H9 (cell line): ENCODE measurements around the gene HNRNPU. TPM values are rescaled to one million over a fixed set of nuclear protein-coding genes. Genes with fewer than 3 reads are reported as not detected.

Experiments
- DNase-seq: peaks from one replicate; pipeline ENCODE4 v3.0.0-alpha.2; 2017
- H2AFZ ChIP-seq: one replicate; pipeline ENCODE4 v1.6.1; 2013; ENCODE audit warnings: mild to moderate bottlenecking, low read length, control low read depth, moderate library complexity
- H2AK5ac ChIP-seq: 2 replicates; pipeline ENCODE4 v1.6.1; 2013; ENCODE audit warnings: low read length, control low read depth, mixed read lengths; ENCODE audit not compliant: insufficient read length
- H2BK120ac ChIP-seq: one replicate; pipeline ENCODE4 v1.6.1; 2013; ENCODE audit warnings: low read depth, mild to moderate bottlenecking, low read length, control low read depth, inconsistent platforms; ENCODE audit not compliant: poor library complexity, severe bottlenecking
- H2BK12ac ChIP-seq: 2 replicates; pipeline ENCODE4 v1.6.1; 2013; ENCODE audit warnings: low read length, control low read depth, mixed read lengths, low read depth; ENCODE audit not compliant: insufficient read length
- H2BK15ac ChIP-seq: 2 replicates; pipeline ENCODE4 v1.6.1; 2013; ENCODE audit warnings: low read depth, low read length, control low read depth
- H2BK20ac ChIP-seq: one replicate; pipeline ENCODE4 v1.6.1; 2013; ENCODE audit warnings: low read depth, mild to moderate bottlenecking, low read length, control low read depth, inconsistent platforms; ENCODE audit not compliant: poor library complexity, severe bottlenecking
- H2BK5ac ChIP-seq: 2 replicates; pipeline ENCODE4 v1.6.1; 2013; ENCODE audit warnings: low read length, control low read depth, mixed read lengths; ENCODE audit not compliant: insufficient read length
- H3K14ac ChIP-seq: 2 replicates; pipeline ENCODE4 v1.6.1; 2013; ENCODE audit warnings: low read length, control low read depth; ENCODE audit not compliant: insufficient read depth
- H3K18ac ChIP-seq: 2 replicates; pipeline ENCODE4 v1.6.1; 2013; ENCODE audit warnings: low read depth, mild to moderate bottlenecking, mixed read lengths, low read length, control low read depth; ENCODE audit not compliant: insufficient read length
- H3K23ac ChIP-seq: 2 replicates; pipeline ENCODE4 v1.6.1; 2013; ENCODE audit warnings: low read length, control low read depth, mixed read lengths, low read depth; ENCODE audit not compliant: insufficient read length
- H3K23me2 ChIP-seq: 2 replicates; pipeline ENCODE4 v1.6.1; 2013; ENCODE audit warnings: low read depth, mild to moderate bottlenecking, mixed read lengths, low read length, control low read depth; ENCODE audit not compliant: insufficient read length, poor library complexity, severe bottlenecking
- H3K27ac ChIP-seq: 2 replicates; pipeline ENCODE4 v1.5.1; 2013; ENCODE audit warnings: low read length, control low read depth, mixed read lengths, low read depth; ENCODE audit not compliant: insufficient read length
- H3K27me3 ChIP-seq: 2 replicates; pipeline ENCODE4 v1.6.1; 2013; ENCODE audit warnings: low read length, control low read depth, inconsistent platforms; ENCODE audit not compliant: insufficient read depth
- H3K4ac ChIP-seq: 2 replicates; pipeline ENCODE4 v1.6.1; 2013; ENCODE audit warnings: low read depth, mild to moderate bottlenecking, control low read depth, inconsistent platforms, low read length, moderate library complexity
- H3K4me1 ChIP-seq: 2 replicates; pipeline ENCODE4 v1.6.1; 2013; ENCODE audit warnings: low read length, control low read depth, inconsistent platforms; ENCODE audit not compliant: insufficient read depth
- H3K4me2 ChIP-seq: 2 replicates; pipeline ENCODE4 v1.6.1; 2013; ENCODE audit warnings: low read length, control low read depth, mixed read lengths; ENCODE audit not compliant: insufficient read length, insufficient read depth
- H3K56ac ChIP-seq: 2 replicates; pipeline ENCODE4 v1.6.1; 2013; ENCODE audit warnings: low read depth, mild to moderate bottlenecking, mixed read lengths, low read length, control low read depth; ENCODE audit not compliant: insufficient read length
- H3K79me1 ChIP-seq: 2 replicates; pipeline ENCODE4 v1.6.1; 2013; ENCODE audit warnings: low read depth, mild to moderate bottlenecking, moderate library complexity, low read length, control low read depth, inconsistent platforms; ENCODE audit not compliant: insufficient read depth, poor library complexity, severe bottlenecking
- H3K79me2 ChIP-seq: 2 replicates; pipeline ENCODE4 v1.6.1; 2013; ENCODE audit warnings: low read length, control low read depth, inconsistent platforms; ENCODE audit not compliant: insufficient read depth
- H3K9ac ChIP-seq: 2 replicates; pipeline ENCODE4 v1.6.1; 2013; ENCODE audit warnings: low read length, control low read depth, mixed read lengths; ENCODE audit not compliant: insufficient read length; ENCODE audit errors: extremely low read depth
- H3K9me3 ChIP-seq: one replicate; pipeline ENCODE4 v1.6.1; 2013; ENCODE audit warnings: low read depth, low read length, inconsistent platforms; ENCODE audit not compliant: control insufficient read depth
- H3T11ph ChIP-seq: one replicate; pipeline ENCODE4 v1.6.1; 2013; ENCODE audit warnings: mild to moderate bottlenecking, low read length, control low read depth, inconsistent platforms
- H4K20me1 ChIP-seq: one replicate; pipeline ENCODE4 v1.6.1; 2013; ENCODE audit not compliant: control insufficient read depth, insufficient read length, insufficient read depth
- H4K5ac ChIP-seq: 2 replicates; pipeline ENCODE4 v1.6.1; 2013; ENCODE audit warnings: low read depth, mild to moderate bottlenecking, mixed read lengths, low read length, control low read depth; ENCODE audit not compliant: insufficient read length
- H4K8ac ChIP-seq: replicated peaks from 2 replicates; pipeline ENCODE4 v1.6.1; 2013; ENCODE audit warnings: low read length, control low read depth, mixed read lengths, low read depth; ENCODE audit not compliant: insufficient read length
- H4K91ac ChIP-seq: 2 replicates; pipeline ENCODE4 v1.6.1; 2013; ENCODE audit warnings: low read depth, mild to moderate bottlenecking, moderate library complexity, mixed read lengths, low read length, control low read depth; ENCODE audit not compliant: insufficient read length
- H3K27ac Mint-ChIP-seq, 3 experiments: 2 replicates in 2 of 3; 3 replicates in 1 of 3; pipeline ENCODE4 v1.8.0; 2020 to 2021; ENCODE audit warnings: mixed read lengths in 3 of 3, mild to moderate bottlenecking in 1 of 3, moderate library complexity in 1 of 3
- H3K27me3 Mint-ChIP-seq: 2 replicates; pipeline ENCODE4 v1.8.0; 2021; ENCODE audit warnings: low read depth, mild to moderate bottlenecking, moderate library complexity, mixed read lengths
- H3K36me3 Mint-ChIP-seq, 3 experiments: 2 replicates in 2 of 3; 3 replicates in 1 of 3; pipeline ENCODE4 v1.8.0; 2020 to 2021; ENCODE audit warnings: low read depth in 3 of 3, mixed read lengths in 3 of 3; ENCODE audit not compliant: insufficient read depth in 1 of 3
- H3K4me1 Mint-ChIP-seq, 2 experiments: 2 replicates each; pipeline ENCODE4 v1.8.0; 2020; ENCODE audit warnings: mixed read lengths in 2 of 2
- H3K4me3 Mint-ChIP-seq, 2 experiments: 2 replicates in 1 of 2; 3 replicates in 1 of 2; pipeline ENCODE4 v1.8.0; 2020 to 2021; ENCODE audit warnings: mild to moderate bottlenecking in 2 of 2, mixed read lengths in 2 of 2, moderate library complexity in 1 of 2
- H3K9me3 Mint-ChIP-seq, 2 experiments: 2 replicates in 1 of 2; 3 replicates in 1 of 2; pipeline ENCODE4 v1.8.0; 2020; ENCODE audit warnings: mild to moderate bottlenecking in 2 of 2, mixed read lengths in 2 of 2, moderate library complexity in 1 of 2
- WGBS: extraction: QIAGEN DNeasy Blood & Tissue Kit; methylation state at CpG from one replicate; pipeline ENCODE4 v1.1.7; 2013; ENCODE audit warnings: missing lambda C conversion rate, low lambda C conversion rate, mixed read lengths; ENCODE audit not compliant: insufficient read length; ENCODE audit errors: extremely low coverage; 5-methylcytosine and 5-hydroxymethylcytosine counted together
- total RNA-seq: library from RNA; stranded (reverse); gene quantifications from 2 replicates; pipeline ENCODE4 v1.2.1, GENCODE V29; 2021
- TF ChIP-seq, protein P1 (sequence below): fragments of 200-600 bp; sonication (generic); conservative IDR thresholded peaks from 3 replicates; pipeline ENCODE4 v1.8.0; 2021; ENCODE audit warnings: antibody characterized with exemption, mild to moderate bottlenecking

The HNRNPU gene
- total RNA-seq, 1 experiment from 2014 or later, result 657 TPM

DNA sequence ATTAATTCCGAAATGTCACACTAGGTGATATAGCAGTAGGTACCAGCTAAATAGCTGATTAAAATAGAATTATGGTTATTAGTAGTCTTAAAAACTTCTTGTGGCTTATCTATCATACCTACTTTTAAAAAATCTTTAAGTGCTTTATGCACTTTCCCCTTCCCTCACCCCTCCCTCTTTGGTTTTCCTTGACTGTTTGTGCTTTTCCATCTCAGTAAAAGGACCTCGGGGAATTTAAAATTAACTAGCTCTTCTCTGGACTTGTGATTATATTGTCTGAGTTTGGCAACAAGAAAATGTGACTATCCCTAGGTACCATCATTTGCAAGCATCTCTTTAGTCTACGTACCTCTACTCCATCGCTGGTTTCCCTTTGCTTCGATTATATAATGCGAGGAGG, 17.7 kb downstream of the HNRNPU start:
- Histone ChIP-seq H2BK20ac (no peak overlapping the region), H3K4me1 (no peaks in the 10 kb centered on the region), H4K91ac (no peak overlapping the region), H3K23me2 (no peaks in the 10 kb centered on the region), H3K27me3 (no peaks in the 10 kb centered on the region), H3K4me2 (no peak overlapping the region), H3K27ac (no peak overlapping the region), H3T11ph (no peak overlapping the region), H3K23ac (no peak overlapping the region), H3K4ac (no peak overlapping the region), H4K5ac (no peak overlapping the region), H2BK15ac (no peak overlapping the region), H3K56ac (no peak overlapping the region), H4K20me1 (no peaks in the 10 kb centered on the region), H2BK120ac (no peak overlapping the region), H3K9ac (no peak overlapping the region), H3K79me2 (no peaks in the 10 kb centered on the region), H3K14ac (no peak overlapping the region), H4K8ac (no peak overlapping the region), H2BK12ac (no peak overlapping the region), H2BK5ac (no peak overlapping the region), H2AK5ac (no peak overlapping the region), H3K18ac (no peak overlapping the region), H2AFZ (no peak overlapping the region), H3K9me3 (no peaks in the 10 kb centered on the region), H3K79me1 (no peaks in the 10 kb centered on the region)
- H3K4me3 Mint-ChIP-seq, result no peak overlapping the region
- H3K27ac Mint-ChIP-seq, result peak overlapping the region in 1 of 3 experiments; percentile 74; a peak in 2 of 7 replicates
- no peaks in the 10 kb centered on the region for H3K27me3 Mint-ChIP-seq
- H3K4me1 Mint-ChIP-seq, result no peaks in the 10 kb centered on the region
- peaks cover 55 to 97% (median 86%) of the 10 kb centered on the region in 3 experiments for H3K36me3 Mint-ChIP-seq
- TF ChIP-seq, protein P1, sequence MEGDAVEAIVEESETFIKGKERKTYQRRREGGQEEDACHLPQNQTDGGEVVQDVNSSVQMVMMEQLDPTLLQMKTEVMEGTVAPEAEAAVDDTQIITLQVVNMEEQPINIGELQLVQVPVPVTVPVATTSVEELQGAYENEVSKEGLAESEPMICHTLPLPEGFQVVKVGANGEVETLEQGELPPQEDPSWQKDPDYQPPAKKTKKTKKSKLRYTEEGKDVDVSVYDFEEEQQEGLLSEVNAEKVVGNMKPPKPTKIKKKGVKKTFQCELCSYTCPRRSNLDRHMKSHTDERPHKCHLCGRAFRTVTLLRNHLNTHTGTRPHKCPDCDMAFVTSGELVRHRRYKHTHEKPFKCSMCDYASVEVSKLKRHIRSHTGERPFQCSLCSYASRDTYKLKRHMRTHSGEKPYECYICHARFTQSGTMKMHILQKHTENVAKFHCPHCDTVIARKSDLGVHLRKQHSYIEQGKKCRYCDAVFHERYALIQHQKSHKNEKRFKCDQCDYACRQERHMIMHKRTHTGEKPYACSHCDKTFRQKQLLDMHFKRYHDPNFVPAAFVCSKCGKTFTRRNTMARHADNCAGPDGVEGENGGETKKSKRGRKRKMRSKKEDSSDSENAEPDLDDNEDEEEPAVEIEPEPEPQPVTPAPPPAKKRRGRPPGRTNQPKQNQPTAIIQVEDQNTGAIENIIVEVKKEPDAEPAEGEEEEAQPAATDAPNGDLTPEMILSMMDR, result no peak
- DNase-seq, result no peak
- no peaks in the 10 kb centered on the region for H3K9me3 Mint-ChIP-seq
- WGBS, result no CpG with 5 or more reads among the region's 6 CpGs
